ENCODE data around the gene RNPS1.
A peak's percentile ranks its signal among the peaks of the same experiment; 100 is the strongest.

Gene RNPS1

GRCh38 chr16:2256531-2257140 lies 11.3 kb downstream of the RNPS1 start:
- in situ Hi-C loops (cut with MboI; ENCODE audit: low pct_unique_long_range_greater_than_20kb, low sequenced_read_pairs, unreplicated experiment), result no loop called here

GRCh38 chr16:2253293-2253692 lies 14.6 kb downstream of the RNPS1 start:
- DNase-seq (ENCODE audit: low spot score), result no peak
- TF ChIP-seq CTCF (IDR thresholded peaks at IDR 0.05; ENCODE audit: extremely low read depth, insufficient read depth, missing control alignments), result no peak
- in situ Hi-C loops (cut with MboI; ENCODE audit: low pct_unique_long_range_greater_than_20kb, low sequenced_read_pairs, unreplicated experiment), result no loop called here

More at GRCh38 chr16:2256531-2257140, 11.3 kb downstream of the RNPS1 start:
- DNase-seq (ENCODE audit: low spot score), result no peak
- TF ChIP-seq CTCF (IDR thresholded peaks at IDR 0.05; ENCODE audit: extremely low read depth, insufficient read depth, missing control alignments), result no peak

- no peak for DNase-seq (ENCODE audit: low spot score)
- in situ Hi-C loops (cut with MboI; ENCODE audit: low pct_unique_long_range_greater_than_20kb, low sequenced_read_pairs, unreplicated experiment), result no loop called here
- TF ChIP-seq CTCF (IDR thresholded peaks at IDR 0.05; ENCODE audit: extremely low read depth, insufficient read depth, missing control alignments), result no peak
These were observed 15.1 kb downstream of the RNPS1 start for GRCh38 chr16:2252806-2253148.

- TF ChIP-seq CTCF (IDR thresholded peaks at IDR 0.05; ENCODE audit: extremely low read depth, insufficient read depth, missing control alignments), result peak; percentile 68
- peak; percentile 100 for DNase-seq (ENCODE audit: low spot score)
- in situ Hi-C loops (cut with MboI; ENCODE audit: low pct_unique_long_range_greater_than_20kb, low sequenced_read_pairs, unreplicated experiment), result no loop called here
These were observed 16.4 kb downstream of the RNPS1 start, which contains the start of gene ECI1 for GRCh38 chr16:2251296-2252111. ECI1 (minus strand) TSS chr16:2251587; CDS start chr16:2251566, 21 bp downstream.

- in situ Hi-C loops (cut with MboI; ENCODE audit: low pct_unique_long_range_greater_than_20kb, low sequenced_read_pairs, unreplicated experiment), result no loop called here
- TF ChIP-seq CTCF (IDR thresholded peaks at IDR 0.05; ENCODE audit: extremely low read depth, insufficient read depth, missing control alignments), result no peak
- no peak for DNase-seq (ENCODE audit: low spot score)
These were observed 17.2 kb downstream of the RNPS1 start for GRCh38 chr16:2250652-2251295.

GRCh38 chr16:2246301-2246885 lies 21.5 kb downstream of the RNPS1 start:
- no peak for TF ChIP-seq CTCF (IDR thresholded peaks at IDR 0.05; ENCODE audit: extremely low read depth, insufficient read depth, missing control alignments)
- in situ Hi-C loops (cut with MboI; ENCODE audit: low pct_unique_long_range_greater_than_20kb, low sequenced_read_pairs, unreplicated experiment), result no loop called here
- no peak for DNase-seq (ENCODE audit: low spot score)
